Measurements from ENCODE around the gene YKT6. TPM values are rescaled to one million over a fixed set of nuclear protein-coding genes. Genes with fewer than 3 reads are reported as not detected.

YKT6 gene
- total and polyA plus RNA-seq, 2 donors (not counting 3 experiments of a cell fraction or from before 2014, with no cell fraction given) = 117 to 120 TPM

GRCh38 chr7:44186736-44187135 lies 14.0 kb upstream of the YKT6 start:
- dilution Hi-C loops (cut with MboI; ENCODE audit: extremely low pct_ligation_motif_present, low sequenced_read_pairs) (no loop called here), intact Hi-C loops (cut with micrococcal nuclease) (no loop called here)
- Histone ChIP-seq H3K4me3 (replicated peaks in 1 of 3; ENCODE audit: insufficient read depth in 1 of 3, low read depth in 1 of 3, low read length in 3 of 3) (no peak overlapping the region), H3K9me1 (replicated peaks; ENCODE audit: control insufficient read depth, extremely low read depth, insufficient read depth, low read length) (no peaks in the 10 kb centered on the region), H3K9ac (replicated peaks; ENCODE audit: extremely low read depth, insufficient read depth, low read length) (no peak overlapping the region), H3K79me2 (ENCODE audit: control insufficient read depth, insufficient read depth, low read length) (no peaks in the 10 kb centered on the region), H2AFZ (ENCODE audit: low read depth, low read length) (no peak overlapping the region), H3K9me3 (replicated peaks; ENCODE audit: control insufficient read depth, insufficient read depth, low read length) (no peaks in the 10 kb centered on the region), H3K4me1 (ENCODE audit: control insufficient read depth, extremely low read depth, insufficient read depth, low read length) (peaks cover 5% of the 10 kb centered on the region), H3K27me3 (ENCODE audit: control insufficient read depth in 2 of 2, insufficient read depth in 2 of 2, low read length in 2 of 2) (peaks cover 7 to 12% of the 10 kb centered on the region in 2 experiments), H3K4me2 (ENCODE audit: insufficient read depth, low read length) (no peak overlapping the region), H3K27ac (ENCODE audit: insufficient read depth, low read depth, low read length) (no peak overlapping the region), H4K20me1 (replicated peaks; ENCODE audit: control insufficient read depth, extremely low read depth, insufficient read depth, low read length) (no peaks in the 10 kb centered on the region), H3K36me3 (ENCODE audit: control insufficient read depth in 2 of 2, extremely low read depth in 1 of 2, insufficient read depth in 2 of 2, low read length in 2 of 2) (no peaks in the 10 kb centered on the region)
- FAIRE-seq (no peak), DNase-seq (ENCODE audit: low read depth, low spot score) (no peak)
- ChIA-PET CTCF (no interaction called here), POLR2A (no interaction called here)
- TF ChIP-seq FOS (IDR thresholded peaks at IDR 0.05; ENCODE audit: borderline replicate concordance, insufficient read depth, low read length) (no peak), GATA2 (IDR thresholded peaks at IDR 0.05; ENCODE audit: insufficient read depth, insufficient read length, low read depth, low read length) (no peak), MYC (IDR thresholded peaks at IDR 0.05; ENCODE audit: low read depth, low read length) (no peak), MAX (IDR thresholded peaks at IDR 0.05; ENCODE audit: insufficient read depth, insufficient read length) (no peak), EZH2 (IDR thresholded peaks at IDR 0.05; ENCODE audit: borderline replicate concordance, low read depth, low read length, severe bottlenecking) (no peak)
- BruUV-seq (replicated peaks) = no TSS peak

- TF ChIP-seq GATA2 (IDR thresholded peaks at IDR 0.05; ENCODE audit: insufficient read depth, insufficient read length, low read depth, low read length) (no peak), MYC (IDR thresholded peaks at IDR 0.05; ENCODE audit: low read depth, low read length) (no peak), JUN (IDR thresholded peaks at IDR 0.05; ENCODE audit: borderline replicate concordance, insufficient read depth, insufficient read length, low read depth) (no peak), MAX (IDR thresholded peaks at IDR 0.05; ENCODE audit: insufficient read depth, insufficient read length) (no peak), CTCF (IDR thresholded peaks at IDR 0.05; ENCODE audit: extremely low read depth in 1 of 2, insufficient read depth in 1 of 2, low read depth in 1 of 2, low read length in 2 of 2) (no peak), FOS (IDR thresholded peaks at IDR 0.05; ENCODE audit: borderline replicate concordance, insufficient read depth, low read length) (no peak), EZH2 (IDR thresholded peaks at IDR 0.05; ENCODE audit: borderline replicate concordance, low read depth, low read length, severe bottlenecking) (no peak), POLR2A (IDR thresholded peaks at IDR 0.05; ENCODE audit: low read depth, low read length) (no peak), POLR2AphosphoS5 (IDR thresholded peaks at IDR 0.05; ENCODE audit: insufficient read depth, low read depth, low read length) (no peak)
- H3K9ac ChIP-seq (replicated peaks; ENCODE audit: extremely low read depth, insufficient read depth, low read length) = no peak overlapping the region
- no peak overlapping the region for H3K4me2 ChIP-seq (ENCODE audit: insufficient read depth, low read length)
- intact Hi-C loops (cut with micrococcal nuclease) (no loop called here), dilution Hi-C loops (cut with MboI; ENCODE audit: extremely low pct_ligation_motif_present, low sequenced_read_pairs) (no loop called here)
- no TSS peak for BruUV-seq (replicated peaks)
- no peak overlapping the region for H2AFZ ChIP-seq (ENCODE audit: low read depth, low read length)
- FAIRE-seq (no peak), DNase-seq (ENCODE audit: low read depth, low spot score) (no peak)
- ChIA-PET CTCF (no interaction called here), POLR2A (no interaction called here)
- no peaks in the 10 kb centered on the region for H3K36me3 ChIP-seq (ENCODE audit: control insufficient read depth in 2 of 2, extremely low read depth in 1 of 2, insufficient read depth in 2 of 2, low read length in 2 of 2)
- H4K20me1 ChIP-seq (replicated peaks; ENCODE audit: control insufficient read depth, extremely low read depth, insufficient read depth, low read length) = no peaks in the 10 kb centered on the region
- H3K79me2 ChIP-seq (ENCODE audit: control insufficient read depth, insufficient read depth, low read length) = no peaks in the 10 kb centered on the region
- no peak overlapping the region for H3K4me3 ChIP-seq (replicated peaks in 1 of 3; ENCODE audit: insufficient read depth in 1 of 3, low read depth in 1 of 3, low read length in 3 of 3)
- peaks cover 8 to 12% of the 10 kb centered on the region in 2 experiments for H3K27me3 ChIP-seq (ENCODE audit: control insufficient read depth in 2 of 2, insufficient read depth in 2 of 2, low read length in 2 of 2)
- H3K9me3 ChIP-seq (replicated peaks; ENCODE audit: control insufficient read depth, insufficient read depth, low read length) = no peaks in the 10 kb centered on the region
- H3K9me1 ChIP-seq (replicated peaks; ENCODE audit: control insufficient read depth, extremely low read depth, insufficient read depth, low read length) = no peaks in the 10 kb centered on the region
- H3K27ac ChIP-seq (ENCODE audit: insufficient read depth, low read depth, low read length) = no peak overlapping the region
- peaks cover 5% of the 10 kb centered on the region for H3K4me1 ChIP-seq (ENCODE audit: control insufficient read depth, extremely low read depth, insufficient read depth, low read length)
Observed at GRCh38 chr7:44187636-44188416, 13.0 kb upstream of the YKT6 start.

Measured in endothelial cell of umbilical vein (primary cell).